Endothelial cell (in vitro differentiated cells): ENCODE measurements around the gene ZNF277. TPM values are rescaled to one million over a fixed set of nuclear protein-coding genes. Genes with fewer than 3 reads are reported as not detected.
A peak's percentile ranks its signal among the peaks of the same experiment; 100 is the strongest.

Source experiments
- DNase-seq: peaks from one replicate; pipeline ENCODE4 v3.0.0; 2021; ENCODE audit warnings: low spot score
- H3K27ac Mint-ChIP-seq: one replicate; pipeline ENCODE4 v1.8.0; 2021; ENCODE audit warnings: mixed read lengths, inconsistent platforms; ENCODE audit not compliant: unreplicated experiment
- H3K27me3 Mint-ChIP-seq: one replicate; pipeline ENCODE4 v1.8.0; 2021; ENCODE audit warnings: mild to moderate bottlenecking, moderate library complexity, mixed read lengths, inconsistent platforms; ENCODE audit not compliant: unreplicated experiment
- H3K36me3 Mint-ChIP-seq: one replicate; pipeline ENCODE4 v1.8.0; 2021; ENCODE audit warnings: mild to moderate bottlenecking, low read depth, mixed read lengths, inconsistent platforms; ENCODE audit not compliant: unreplicated experiment
- H3K4me1 Mint-ChIP-seq: one replicate; pipeline ENCODE4 v1.8.0; 2021; ENCODE audit warnings: mild to moderate bottlenecking, mixed read lengths, inconsistent platforms; ENCODE audit not compliant: unreplicated experiment
- H3K4me3 Mint-ChIP-seq: one replicate; pipeline ENCODE4 v1.8.0; 2021; ENCODE audit warnings: mild to moderate bottlenecking, mixed read lengths, inconsistent platforms; ENCODE audit not compliant: unreplicated experiment
- H3K9me3 Mint-ChIP-seq: one replicate; pipeline ENCODE4 v1.8.0; 2021; ENCODE audit warnings: mixed read lengths, inconsistent platforms; ENCODE audit not compliant: unreplicated experiment
- CTCF ChIP-seq: fragments of 200-600 bp; sonication (generic); IDR thresholded peaks from one replicate; pipeline ENCODE4 v1.5.0; 2021; ENCODE audit warnings: antibody characterized with exemption; ENCODE audit not compliant: unreplicated experiment
- long read RNA-seq: library from polyadenylated mRNA; unstranded; transcript quantifications from one replicate; pipeline ENCODE4 v2.0.0, GENCODE V29; 2020; ENCODE audit not compliant: unreplicated experiment
- total RNA-seq: library from RNA; stranded (reverse); fragmentation: NEBNext Ultra II Directional; extraction: Animal tissue kit (Norgen Biotek cat#: 25700); gene quantifications from one replicate; pipeline ENCODE4 v1.2.1, GENCODE V29; 2021; ENCODE audit not compliant: unreplicated experiment

The ZNF277 gene, protein sequence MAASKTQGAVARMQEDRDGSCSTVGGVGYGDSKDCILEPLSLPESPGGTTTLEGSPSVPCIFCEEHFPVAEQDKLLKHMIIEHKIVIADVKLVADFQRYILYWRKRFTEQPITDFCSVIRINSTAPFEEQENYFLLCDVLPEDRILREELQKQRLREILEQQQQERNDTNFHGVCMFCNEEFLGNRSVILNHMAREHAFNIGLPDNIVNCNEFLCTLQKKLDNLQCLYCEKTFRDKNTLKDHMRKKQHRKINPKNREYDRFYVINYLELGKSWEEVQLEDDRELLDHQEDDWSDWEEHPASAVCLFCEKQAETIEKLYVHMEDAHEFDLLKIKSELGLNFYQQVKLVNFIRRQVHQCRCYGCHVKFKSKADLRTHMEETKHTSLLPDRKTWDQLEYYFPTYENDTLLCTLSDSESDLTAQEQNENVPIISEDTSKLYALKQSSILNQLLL
- total RNA-seq, result 26.1 TPM
- long read RNA-seq, transcript ZNF277-201 (12 exons, 1,849 nt), result major isoform, 16 of 17 reads
- long read RNA-seq, partial matches to known transcripts, result 1 of 17 reads
- long read RNA-seq, other reads (novel, unspliced or antisense), result 0 of 17 reads

DNA sequence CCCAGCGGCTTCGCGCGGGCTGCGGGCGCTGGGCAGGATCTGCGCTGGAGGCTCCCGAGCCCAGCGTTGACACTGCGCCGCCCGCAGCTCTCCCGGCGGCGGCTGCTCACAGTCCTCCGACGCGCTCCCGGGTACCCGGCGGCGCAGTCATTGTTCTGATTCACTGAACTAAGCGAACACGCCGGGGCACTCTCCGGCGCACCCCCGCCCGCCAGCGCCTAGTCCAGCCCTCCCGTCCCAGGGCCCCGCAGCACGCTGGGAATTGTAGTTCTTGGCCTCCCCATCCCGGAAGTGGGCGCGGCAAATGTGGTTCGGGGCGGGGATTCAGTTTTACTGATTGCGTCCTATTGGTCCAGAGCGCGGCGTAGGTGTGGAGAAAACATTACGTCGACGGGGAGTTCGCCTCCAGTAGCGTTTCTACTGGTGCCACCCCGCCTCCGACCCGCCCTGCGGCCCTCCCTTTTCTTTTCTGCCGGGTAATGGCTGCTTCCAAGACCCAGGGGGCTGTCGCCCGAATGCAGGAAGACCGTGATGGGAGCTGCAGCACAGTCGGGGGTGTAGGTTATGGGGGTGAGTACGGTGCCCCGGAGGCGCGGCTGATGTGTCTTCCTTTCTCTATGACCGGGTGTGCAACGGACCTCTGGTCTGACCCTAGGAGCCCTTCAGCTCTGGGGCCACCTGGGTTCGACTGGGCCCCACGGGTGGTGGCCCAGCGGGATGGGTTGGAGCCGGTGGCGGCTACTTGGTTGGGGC lies at the start of gene ZNF277, which contains the start of gene DOCK4:
Gene ZNF277, plus strand, starts transcription at position 458 of the 753 bp plus-strand sequence. Its CDS starts 22 bp downstream, at position 480.
Gene DOCK4, minus strand, starts transcription at position 162 of the 753 bp plus-strand sequence. CDS start 261 bp downstream, outside the sequence.
- peak within 1 kb of the TSS; percentile 97 for H3K27ac Mint-ChIP-seq
- H3K36me3 Mint-ChIP-seq, result peaks cover 13% of the 10 kb centered on the region
- peak within 1 kb of the TSS; percentile 100 for H3K4me3 Mint-ChIP-seq
- no peaks in the 10 kb centered on the region for H3K9me3 Mint-ChIP-seq
- DNase-seq, result peak; percentile 99
- no peak for TF ChIP-seq CTCF
- peaks cover 38% of the 10 kb centered on the region for H3K4me1 Mint-ChIP-seq
- H3K27me3 Mint-ChIP-seq, result peaks cover 12% of the 10 kb centered on the region

DNA sequence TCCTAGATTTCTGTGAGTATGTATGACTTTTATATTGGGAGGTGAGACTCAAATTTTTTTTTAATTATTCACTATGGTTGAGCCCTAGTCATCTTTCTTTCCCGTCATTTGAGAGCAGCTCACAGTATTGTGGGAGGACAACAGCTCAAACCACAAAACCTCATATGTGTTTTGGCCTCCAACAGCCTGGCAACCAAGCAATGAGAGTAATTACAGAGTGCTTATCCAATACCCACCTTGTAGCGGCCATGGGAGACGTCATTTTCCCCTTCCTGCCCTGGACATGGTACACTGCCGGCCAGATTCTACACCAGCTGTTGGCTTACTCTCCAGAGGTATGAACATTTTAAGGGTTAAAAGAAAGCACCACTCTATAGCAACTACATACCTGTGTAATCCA lies 49.4 kb upstream of the ZNF277 start:
- DNase-seq, result no peak
- Mint-ChIP-seq H3K27ac (no peak overlapping the region), H3K36me3 (no peaks in the 10 kb centered on the region), H3K9me3 (no peaks in the 10 kb centered on the region), H3K27me3 (no peaks in the 10 kb centered on the region), H3K4me3 (no peak overlapping the region), H3K4me1 (peaks cover 35% of the 10 kb centered on the region)
- TF ChIP-seq CTCF, result no peak

- no peaks in the 10 kb centered on the region for H3K27me3 Mint-ChIP-seq
- H3K27ac Mint-ChIP-seq, result no peak overlapping the region
- DNase-seq, result no peak
- no peak overlapping the region for H3K4me3 Mint-ChIP-seq
- no peak for TF ChIP-seq CTCF
- peaks cover 46% of the 10 kb centered on the region for H3K4me1 Mint-ChIP-seq
- H3K36me3 Mint-ChIP-seq, result no peaks in the 10 kb centered on the region
- H3K9me3 Mint-ChIP-seq, result no peaks in the 10 kb centered on the region
Observed at GRCh38 chr7:112159351-112159750, 47.1 kb upstream of the ZNF277 start.

GRCh38 chr7:112160130-112160770 lies 46.2 kb upstream of the ZNF277 start:
- TF ChIP-seq CTCF, result no peak
- H3K4me1 Mint-ChIP-seq, result peaks cover 45% of the 10 kb centered on the region
- no peak overlapping the region for H3K27ac Mint-ChIP-seq
- no peaks in the 10 kb centered on the region for H3K9me3 Mint-ChIP-seq
- H3K36me3 Mint-ChIP-seq, result no peaks in the 10 kb centered on the region
- no peaks in the 10 kb centered on the region for H3K27me3 Mint-ChIP-seq
- H3K4me3 Mint-ChIP-seq, result no peak overlapping the region
- no peak for DNase-seq
